WTC11 (cell line): ENCODE measurements around the gene ZCWPW1. TPM values are rescaled to one million over a fixed set of nuclear protein-coding genes. Genes with fewer than 3 reads are reported as not detected.
"Not testable (repeated sequence)": the region's sequence is repeated elsewhere in the genome, so short reads cannot be mapped to it uniquely, and the experiment has no call there.

Experiments used
- ATAC-seq: fragments of 200-7000 bp; cut with Tn5 transposase; 2 replicates; pipeline ENCODE4 v1.10.0; 2021; ENCODE audit warnings: mild to moderate bottlenecking, moderate library complexity
- CTCF ChIA-PET: fragments of 300-600 bp; sonication (Branson Sonifier 250); formaldehyde crosslinking; loops from one replicate; lab custom pipeline; 2021; ENCODE audit warnings: antibody characterized with exemption; lab: Charles Lee
- POLR2A ChIA-PET: fragments of 350-600 bp; sonication (Branson Sonifier 250); formaldehyde crosslinking; loops from one replicate; lab custom pipeline; 2021; ENCODE audit warnings: antibody characterized with exemption; lab: Charles Lee
- DNase-seq: peaks from one replicate; pipeline ENCODE4 v3.0.0; 2021; ENCODE audit warnings: low spot score
- H3K27ac Mint-ChIP-seq: 2 replicates; pipeline ENCODE4 v1.8.0; 2021; ENCODE audit warnings: mixed read lengths
- H3K27me3 Mint-ChIP-seq: 2 replicates; pipeline ENCODE4 v1.8.0; 2021; ENCODE audit warnings: low read depth, mild to moderate bottlenecking, moderate library complexity, mixed read lengths
- H3K36me3 Mint-ChIP-seq: 2 replicates; pipeline ENCODE4 v1.8.0; 2021; ENCODE audit warnings: mixed read lengths
- H3K4me1 Mint-ChIP-seq: 2 replicates; pipeline ENCODE4 v1.8.0; 2022; ENCODE audit warnings: mixed read lengths
- H3K4me3 Mint-ChIP-seq: 2 replicates; pipeline ENCODE4 v1.8.0; 2021; ENCODE audit warnings: mild to moderate bottlenecking, moderate library complexity, mixed read lengths
- H3K9me3 Mint-ChIP-seq: 2 replicates; pipeline ENCODE4 v1.8.0; 2021; ENCODE audit warnings: mixed read lengths
- ATF1 ChIP-seq: sonication (generic); formaldehyde crosslinking; IDR thresholded peaks from 2 replicates; pipeline ENCODE4 v1.8.1; 2023; ENCODE audit warnings: mild to moderate bottlenecking, moderate library complexity, missing genetic modification reagents
- ELF4 ChIP-seq: sonication (generic); formaldehyde crosslinking; IDR thresholded peaks from 2 replicates; pipeline ENCODE4 v1.8.1; 2022; ENCODE audit warnings: low read depth, mild to moderate bottlenecking, moderate library complexity, missing genetic modification reagents
- ETV6 ChIP-seq: sonication (generic); formaldehyde crosslinking; IDR thresholded peaks from 2 replicates; pipeline ENCODE4 v1.8.1; 2022; ENCODE audit warnings: mild to moderate bottlenecking, missing genetic modification reagents
- FOXP1 ChIP-seq: sonication (generic); formaldehyde crosslinking; IDR thresholded peaks from 2 replicates; pipeline ENCODE4 v1.8.0; 2022; ENCODE audit warnings: missing genetic modification reagents, mild to moderate bottlenecking, moderate library complexity, borderline replicate concordance
- NR1H2 ChIP-seq: sonication (generic); formaldehyde crosslinking; IDR thresholded peaks from 2 replicates; pipeline ENCODE4 v1.9.0; 2021; ENCODE audit warnings: mild to moderate bottlenecking, moderate library complexity, missing genetic modification reagents
- NR2C2 ChIP-seq: sonication (generic); formaldehyde crosslinking; IDR thresholded peaks from 2 replicates; pipeline ENCODE4 v1.8.0; 2022; ENCODE audit warnings: mild to moderate bottlenecking, missing genetic modification reagents
- ZNF138 ChIP-seq: sonication (generic); formaldehyde crosslinking; conservative IDR thresholded peaks from 2 replicates; pipeline ENCODE4 v1.8.1; 2022; ENCODE audit warnings: mild to moderate bottlenecking, moderate library complexity, missing genetic modification reagents
- ZNF263 ChIP-seq: sonication (generic); formaldehyde crosslinking; IDR thresholded peaks from 2 replicates; pipeline ENCODE4 v1.8.1; 2022; ENCODE audit warnings: low read depth, mild to moderate bottlenecking, moderate library complexity, missing genetic modification reagents
- total RNA-seq: library from RNA; stranded (reverse); gene quantifications from 3 replicates; pipeline ENCODE4 v1.2.3, GENCODE V29; 2021
- TF ChIP-seq, protein P1 (sequence below): sonication (generic); formaldehyde crosslinking; IDR thresholded peaks from 2 replicates; pipeline ENCODE4 v1.8.1; 2022; ENCODE audit warnings: low read depth, mild to moderate bottlenecking, moderate library complexity, missing genetic modification reagents, borderline replicate concordance
- TF ChIP-seq, protein P2 (sequence below): sonication (generic); formaldehyde crosslinking; IDR thresholded peaks from 2 replicates; pipeline ENCODE4 v1.8.1; 2023; ENCODE audit warnings: mild to moderate bottlenecking, missing genetic modification reagents, moderate library complexity
- TF ChIP-seq, protein P3 (sequence below): sonication (generic); formaldehyde crosslinking; IDR thresholded peaks from 2 replicates; pipeline ENCODE4 v1.8.1; 2022; ENCODE audit warnings: low read depth, missing genetic modification reagents, borderline replicate concordance
- TF ChIP-seq, protein P4 (sequence below): sonication (generic); formaldehyde crosslinking; IDR thresholded peaks from 2 replicates; pipeline ENCODE4 v1.8.0; 2023; ENCODE audit warnings: mild to moderate bottlenecking, missing genetic modification reagents
- TF ChIP-seq, protein P5 (sequence below): sonication (generic); formaldehyde crosslinking; IDR thresholded peaks from 2 replicates; pipeline ENCODE4 v1.8.1; 2022; ENCODE audit warnings: mild to moderate bottlenecking, moderate library complexity, missing genetic modification reagents
- TF ChIP-seq, protein P6 (sequence below): fragments of 250-450 bp; sonication (Bioruptor Pico); IDR thresholded peaks from 2 replicates; pipeline ENCODE4 v1.9.0; 2021; ENCODE audit warnings: mild to moderate bottlenecking, borderline replicate concordance
- TF ChIP-seq, protein P7 (sequence below): sonication (generic); formaldehyde crosslinking; IDR thresholded peaks from 2 replicates; pipeline ENCODE4 v1.8.0; 2022; ENCODE audit warnings: mild to moderate bottlenecking, missing genetic modification reagents

The ZCWPW1 gene
- total RNA-seq, 1 experiment from 2014 or later, result 1.4 TPM

DNA sequence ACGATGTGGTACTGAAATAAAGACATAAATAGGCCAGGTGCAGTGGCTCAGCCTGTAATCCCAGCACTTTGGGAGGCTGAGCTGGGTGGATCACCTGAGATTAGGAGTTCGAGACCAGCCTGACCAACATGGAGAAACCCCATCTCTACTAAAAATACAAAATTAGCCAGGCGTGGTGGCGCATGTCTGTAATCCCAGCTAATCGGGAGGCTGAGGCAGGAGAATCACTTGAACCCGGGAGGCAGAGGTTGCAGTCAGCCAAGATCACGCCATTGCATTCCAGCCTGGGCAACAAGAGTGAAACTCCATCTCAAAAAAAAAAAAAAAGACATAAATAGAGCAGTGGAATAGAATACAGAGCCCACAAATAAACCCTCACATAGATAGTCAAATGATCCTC is 64.7 kb downstream of the ZCWPW1 start:
- H3K4me1 Mint-ChIP-seq, H3K4me3 Mint-ChIP-seq, ATAC-seq, H3K27ac Mint-ChIP-seq, H3K9me3 Mint-ChIP-seq, POLR2A ChIA-PET, DNase-seq, H3K27me3 Mint-ChIP-seq: not testable (repeated sequence)
- peaks cover 60% of the 10 kb centered on the region for H3K36me3 Mint-ChIP-seq
- CTCF ChIA-PET, result interaction anchor here (3.3 kb wide), 1 partner anchor 44 kb away, joined by 9 read pairs; no protein-coding TSS in a partner anchor

DNA sequence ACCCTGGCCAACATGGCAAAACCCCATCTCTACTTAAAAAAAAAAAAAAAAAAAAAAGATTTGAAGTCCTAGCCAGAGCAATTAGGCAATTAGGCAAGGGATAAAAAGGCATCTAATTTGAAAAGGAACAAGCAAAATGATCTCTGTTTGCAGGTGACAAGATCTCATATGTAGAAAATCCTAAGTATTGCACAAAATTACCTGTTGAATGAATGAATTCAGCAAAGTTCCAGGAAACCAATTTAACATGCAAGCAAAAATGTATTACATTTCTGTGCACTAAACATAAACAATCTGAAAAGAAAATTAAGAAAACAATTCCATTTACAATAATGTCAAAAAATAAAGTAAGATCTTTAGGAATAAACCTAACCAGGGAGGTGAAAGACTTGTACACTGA is 65.4 kb downstream of the ZCWPW1 start:
- H3K4me1 Mint-ChIP-seq, result peaks cover 4% of the 10 kb centered on the region; the same call in 1 of the 2 replicates
- H3K27me3 Mint-ChIP-seq, result no peaks in the 10 kb centered on the region
- peaks cover 63% of the 10 kb centered on the region for H3K36me3 Mint-ChIP-seq
- DNase-seq (no peak), ATAC-seq (no peak)
- POLR2A ChIA-PET, result no interaction called here
- H3K4me3 Mint-ChIP-seq, result no peak overlapping the region
- H3K9me3 Mint-ChIP-seq, result no peaks in the 10 kb centered on the region
- CTCF ChIA-PET, result no interaction called here
- TF ChIP-seq ATF1 (CRISPR knock-in tag) (no peak), ELF4 (CRISPR knock-in tag) (no peak), FOXP1 (CRISPR knock-in tag) (no peak), ZNF263 (CRISPR knock-in tag) (no peak), NR1H2 (no peak)
- TF ChIP-seq, protein P1, sequence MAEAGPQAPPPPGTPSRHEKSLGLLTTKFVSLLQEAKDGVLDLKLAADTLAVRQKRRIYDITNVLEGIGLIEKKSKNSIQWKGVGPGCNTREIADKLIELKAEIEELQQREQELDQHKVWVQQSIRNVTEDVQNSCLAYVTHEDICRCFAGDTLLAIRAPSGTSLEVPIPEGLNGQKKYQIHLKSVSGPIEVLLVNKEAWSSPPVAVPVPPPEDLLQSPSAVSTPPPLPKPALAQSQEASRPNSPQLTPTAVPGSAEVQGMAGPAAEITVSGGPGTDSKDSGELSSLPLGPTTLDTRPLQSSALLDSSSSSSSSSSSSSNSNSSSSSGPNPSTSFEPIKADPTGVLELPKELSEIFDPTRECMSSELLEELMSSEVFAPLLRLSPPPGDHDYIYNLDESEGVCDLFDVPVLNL (CRISPR knock-in tag), result no peak
- TF ChIP-seq, protein P2, sequence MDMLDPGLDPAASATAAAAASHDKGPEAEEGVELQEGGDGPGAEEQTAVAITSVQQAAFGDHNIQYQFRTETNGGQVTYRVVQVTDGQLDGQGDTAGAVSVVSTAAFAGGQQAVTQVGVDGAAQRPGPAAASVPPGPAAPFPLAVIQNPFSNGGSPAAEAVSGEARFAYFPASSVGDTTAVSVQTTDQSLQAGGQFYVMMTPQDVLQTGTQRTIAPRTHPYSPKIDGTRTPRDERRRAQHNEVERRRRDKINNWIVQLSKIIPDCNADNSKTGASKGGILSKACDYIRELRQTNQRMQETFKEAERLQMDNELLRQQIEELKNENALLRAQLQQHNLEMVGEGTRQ (CRISPR knock-in tag), result no peak
- TF ChIP-seq, protein P3, sequence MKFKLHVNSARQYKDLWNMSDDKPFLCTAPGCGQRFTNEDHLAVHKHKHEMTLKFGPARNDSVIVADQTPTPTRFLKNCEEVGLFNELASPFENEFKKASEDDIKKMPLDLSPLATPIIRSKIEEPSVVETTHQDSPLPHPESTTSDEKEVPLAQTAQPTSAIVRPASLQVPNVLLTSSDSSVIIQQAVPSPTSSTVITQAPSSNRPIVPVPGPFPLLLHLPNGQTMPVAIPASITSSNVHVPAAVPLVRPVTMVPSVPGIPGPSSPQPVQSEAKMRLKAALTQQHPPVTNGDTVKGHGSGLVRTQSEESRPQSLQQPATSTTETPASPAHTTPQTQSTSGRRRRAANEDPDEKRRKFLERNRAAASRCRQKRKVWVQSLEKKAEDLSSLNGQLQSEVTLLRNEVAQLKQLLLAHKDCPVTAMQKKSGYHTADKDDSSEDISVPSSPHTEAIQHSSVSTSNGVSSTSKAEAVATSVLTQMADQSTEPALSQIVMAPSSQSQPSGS (CRISPR knock-in tag), result no peak
- no peak overlapping the region for H3K27ac Mint-ChIP-seq

DNA sequence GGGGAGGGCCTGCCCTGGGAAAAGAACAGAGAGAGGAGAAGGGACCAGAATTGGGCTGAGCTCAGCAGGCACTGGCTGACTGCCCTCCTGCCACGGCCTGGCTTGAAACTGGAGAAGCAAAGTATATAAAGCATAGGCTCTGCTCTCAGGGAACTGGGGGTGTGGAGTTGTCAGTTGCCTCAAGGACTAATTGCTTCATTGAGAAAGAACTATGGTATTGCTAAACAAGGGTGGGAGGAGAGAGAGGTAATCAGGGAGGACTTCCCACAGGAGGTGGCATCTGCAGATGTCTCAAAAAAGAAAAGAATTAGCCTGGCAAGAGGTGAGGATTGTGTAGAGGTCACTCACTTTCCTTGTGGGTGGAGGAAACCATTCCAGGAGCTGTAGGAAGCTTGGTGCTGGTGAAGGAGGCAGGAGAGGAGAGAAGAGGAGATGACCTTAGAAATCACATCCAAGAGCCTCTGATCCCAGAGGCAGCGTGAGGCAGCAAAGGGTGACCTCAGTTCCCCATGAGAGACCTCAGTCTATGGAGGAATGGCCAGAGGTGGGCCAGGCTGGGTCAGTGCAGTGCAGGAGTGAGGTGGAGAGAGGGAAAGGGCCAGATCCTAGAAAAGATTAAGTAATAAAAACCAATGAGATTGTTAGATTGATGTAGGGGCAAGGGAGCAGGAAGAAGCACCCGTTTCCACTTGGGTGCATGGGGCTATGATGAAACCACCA is 68.2 kb downstream of the ZCWPW1 start:
- H3K27me3 Mint-ChIP-seq, result no peaks in the 10 kb centered on the region
- ATAC-seq, result no peak
- DNase-seq, result no peak
- POLR2A ChIA-PET, result no interaction called here
- no peak overlapping the region for H3K4me3 Mint-ChIP-seq
- no peak overlapping the region; the same call in 1 of the 2 replicates for H3K27ac Mint-ChIP-seq
- H3K36me3 Mint-ChIP-seq, result peaks cover 69% of the 10 kb centered on the region
- CTCF ChIA-PET, result interaction anchor here (1.4 kb wide), 1 partner anchor 10 kb away, joined by 3 read pairs; no protein-coding TSS in a partner anchor
- H3K4me1 Mint-ChIP-seq, result no peaks in the 10 kb centered on the region
- H3K9me3 Mint-ChIP-seq, result no peaks in the 10 kb centered on the region
- TF ChIP-seq ZNF138 (CRISPR knock-in tag) (no peak), ETV6 (CRISPR knock-in tag) (no peak), NR2C2 (CRISPR knock-in tag) (no peak)
- TF ChIP-seq, protein P4, sequence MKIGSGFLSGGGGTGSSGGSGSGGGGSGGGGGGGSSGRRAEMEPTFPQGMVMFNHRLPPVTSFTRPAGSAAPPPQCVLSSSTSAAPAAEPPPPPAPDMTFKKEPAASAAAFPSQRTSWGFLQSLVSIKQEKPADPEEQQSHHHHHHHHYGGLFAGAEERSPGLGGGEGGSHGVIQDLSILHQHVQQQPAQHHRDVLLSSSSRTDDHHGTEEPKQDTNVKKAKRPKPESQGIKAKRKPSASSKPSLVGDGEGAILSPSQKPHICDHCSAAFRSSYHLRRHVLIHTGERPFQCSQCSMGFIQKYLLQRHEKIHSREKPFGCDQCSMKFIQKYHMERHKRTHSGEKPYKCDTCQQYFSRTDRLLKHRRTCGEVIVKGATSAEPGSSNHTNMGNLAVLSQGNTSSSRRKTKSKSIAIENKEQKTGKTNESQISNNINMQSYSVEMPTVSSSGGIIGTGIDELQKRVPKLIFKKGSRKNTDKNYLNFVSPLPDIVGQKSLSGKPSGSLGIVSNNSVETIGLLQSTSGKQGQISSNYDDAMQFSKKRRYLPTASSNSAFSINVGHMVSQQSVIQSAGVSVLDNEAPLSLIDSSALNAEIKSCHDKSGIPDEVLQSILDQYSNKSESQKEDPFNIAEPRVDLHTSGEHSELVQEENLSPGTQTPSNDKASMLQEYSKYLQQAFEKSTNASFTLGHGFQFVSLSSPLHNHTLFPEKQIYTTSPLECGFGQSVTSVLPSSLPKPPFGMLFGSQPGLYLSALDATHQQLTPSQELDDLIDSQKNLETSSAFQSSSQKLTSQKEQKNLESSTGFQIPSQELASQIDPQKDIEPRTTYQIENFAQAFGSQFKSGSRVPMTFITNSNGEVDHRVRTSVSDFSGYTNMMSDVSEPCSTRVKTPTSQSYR (CRISPR knock-in tag), result no peak
- TF ChIP-seq, protein P1 (CRISPR knock-in tag), result no peak
- TF ChIP-seq, protein P5, sequence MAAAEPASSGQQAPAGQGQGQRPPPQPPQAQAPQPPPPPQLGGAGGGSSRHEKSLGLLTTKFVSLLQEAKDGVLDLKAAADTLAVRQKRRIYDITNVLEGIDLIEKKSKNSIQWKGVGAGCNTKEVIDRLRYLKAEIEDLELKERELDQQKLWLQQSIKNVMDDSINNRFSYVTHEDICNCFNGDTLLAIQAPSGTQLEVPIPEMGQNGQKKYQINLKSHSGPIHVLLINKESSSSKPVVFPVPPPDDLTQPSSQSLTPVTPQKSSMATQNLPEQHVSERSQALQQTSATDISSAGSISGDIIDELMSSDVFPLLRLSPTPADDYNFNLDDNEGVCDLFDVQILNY, result no peak
- TF ChIP-seq, protein P6, sequence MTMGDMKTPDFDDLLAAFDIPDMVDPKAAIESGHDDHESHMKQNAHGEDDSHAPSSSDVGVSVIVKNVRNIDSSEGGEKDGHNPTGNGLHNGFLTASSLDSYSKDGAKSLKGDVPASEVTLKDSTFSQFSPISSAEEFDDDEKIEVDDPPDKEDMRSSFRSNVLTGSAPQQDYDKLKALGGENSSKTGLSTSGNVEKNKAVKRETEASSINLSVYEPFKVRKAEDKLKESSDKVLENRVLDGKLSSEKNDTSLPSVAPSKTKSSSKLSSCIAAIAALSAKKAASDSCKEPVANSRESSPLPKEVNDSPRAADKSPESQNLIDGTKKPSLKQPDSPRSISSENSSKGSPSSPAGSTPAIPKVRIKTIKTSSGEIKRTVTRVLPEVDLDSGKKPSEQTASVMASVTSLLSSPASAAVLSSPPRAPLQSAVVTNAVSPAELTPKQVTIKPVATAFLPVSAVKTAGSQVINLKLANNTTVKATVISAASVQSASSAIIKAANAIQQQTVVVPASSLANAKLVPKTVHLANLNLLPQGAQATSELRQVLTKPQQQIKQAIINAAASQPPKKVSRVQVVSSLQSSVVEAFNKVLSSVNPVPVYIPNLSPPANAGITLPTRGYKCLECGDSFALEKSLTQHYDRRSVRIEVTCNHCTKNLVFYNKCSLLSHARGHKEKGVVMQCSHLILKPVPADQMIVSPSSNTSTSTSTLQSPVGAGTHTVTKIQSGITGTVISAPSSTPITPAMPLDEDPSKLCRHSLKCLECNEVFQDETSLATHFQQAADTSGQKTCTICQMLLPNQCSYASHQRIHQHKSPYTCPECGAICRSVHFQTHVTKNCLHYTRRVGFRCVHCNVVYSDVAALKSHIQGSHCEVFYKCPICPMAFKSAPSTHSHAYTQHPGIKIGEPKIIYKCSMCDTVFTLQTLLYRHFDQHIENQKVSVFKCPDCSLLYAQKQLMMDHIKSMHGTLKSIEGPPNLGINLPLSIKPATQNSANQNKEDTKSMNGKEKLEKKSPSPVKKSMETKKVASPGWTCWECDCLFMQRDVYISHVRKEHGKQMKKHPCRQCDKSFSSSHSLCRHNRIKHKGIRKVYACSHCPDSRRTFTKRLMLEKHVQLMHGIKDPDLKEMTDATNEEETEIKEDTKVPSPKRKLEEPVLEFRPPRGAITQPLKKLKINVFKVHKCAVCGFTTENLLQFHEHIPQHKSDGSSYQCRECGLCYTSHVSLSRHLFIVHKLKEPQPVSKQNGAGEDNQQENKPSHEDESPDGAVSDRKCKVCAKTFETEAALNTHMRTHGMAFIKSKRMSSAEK (CRISPR knock-in tag), result no peak
- TF ChIP-seq, protein P7, sequence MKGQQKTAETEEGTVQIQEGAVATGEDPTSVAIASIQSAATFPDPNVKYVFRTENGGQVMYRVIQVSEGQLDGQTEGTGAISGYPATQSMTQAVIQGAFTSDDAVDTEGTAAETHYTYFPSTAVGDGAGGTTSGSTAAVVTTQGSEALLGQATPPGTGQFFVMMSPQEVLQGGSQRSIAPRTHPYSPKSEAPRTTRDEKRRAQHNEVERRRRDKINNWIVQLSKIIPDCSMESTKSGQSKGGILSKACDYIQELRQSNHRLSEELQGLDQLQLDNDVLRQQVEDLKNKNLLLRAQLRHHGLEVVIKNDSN (CRISPR knock-in tag), result no peak
